ENCODE data around the gene MANSC4. TPM values are rescaled to one million over a fixed set of nuclear protein-coding genes. Genes with fewer than 3 reads are reported as not detected.

Gene MANSC4
- total and polyA plus RNA-seq, 9 of the 15 experiments (the other 6 are each of a cell fraction or from before 2014, with no cell fraction given) = not detected

DNA sequence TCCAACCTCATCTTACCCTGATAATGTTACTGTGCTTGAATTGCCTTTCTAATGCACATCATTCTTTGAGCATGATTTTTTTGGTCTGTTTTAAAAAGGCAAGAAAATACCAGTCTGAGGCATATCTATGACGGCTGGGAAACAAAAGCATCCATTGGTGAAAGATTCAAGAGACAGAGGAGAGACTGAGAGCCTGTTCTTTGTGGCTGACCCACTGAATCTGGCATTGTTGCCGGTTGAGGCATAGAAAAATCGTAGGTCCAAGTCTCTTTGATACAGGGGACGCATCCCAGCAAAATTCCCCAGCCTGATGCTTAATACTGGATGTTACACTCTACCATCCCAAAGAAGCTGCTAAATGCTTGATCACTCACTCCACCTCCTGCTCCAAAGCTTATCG, 2.9 kb downstream of the MANSC4 start:
- TF ChIP-seq ZNF384 (IDR thresholded peaks at IDR 0.05; ENCODE audit: low read depth, low read length) = no peak
- TF ChIP-seq TEAD1 (CRISPR knock-in tag; IDR thresholded peaks at IDR 0.05) = no peak
- TF ChIP-seq ATF1 (CRISPR knock-in tag; IDR thresholded peaks at IDR 0.05) = no peak
- no peak for TF ChIP-seq ATF1 (tag; IDR thresholded peaks at IDR 0.05)
- no peak for TF ChIP-seq SIN3A (IDR thresholded peaks at IDR 0.05; ENCODE audit: borderline replicate concordance in 2 of 2, control insufficient read depth in 1 of 2, low read depth in 2 of 2, low read length in 2 of 2)
- TF ChIP-seq ZNF311 (CRISPR knock-in tag; IDR thresholded peaks at IDR 0.05) = no peak
- no peak for TF ChIP-seq ZNF232 (CRISPR knock-in tag; IDR thresholded peaks at IDR 0.05)
- TF ChIP-seq ZNF77 (CRISPR knock-in tag; IDR thresholded peaks at IDR 0.05) = no peak
- no peak for TF ChIP-seq POLR2AphosphoS2 (IDR thresholded peaks at IDR 0.05; ENCODE audit: low read length)
- no peak for TF ChIP-seq ZNF12 (CRISPR knock-in tag; IDR thresholded peaks at IDR 0.05)
- TF ChIP-seq HDAC3 (IDR thresholded peaks at IDR 0.05; ENCODE audit: borderline replicate concordance, partially characterized antibody) = no peak
- TF ChIP-seq SAP30 (IDR thresholded peaks at IDR 0.05; ENCODE audit: borderline replicate concordance, insufficient read depth, low read depth, low read length, poor library complexity, severe bottlenecking) = no peak
- no peak for TF ChIP-seq ZSCAN32 (CRISPR knock-in tag; IDR thresholded peaks at IDR 0.05)
- no peak for TF ChIP-seq ETS2 (tag; IDR thresholded peaks at IDR 0.05; ENCODE audit: borderline replicate concordance, poor library complexity, severe bottlenecking)
- TF ChIP-seq CREB1 (IDR thresholded peaks at IDR 0.05) = no peak
- no peak for TF ChIP-seq CREB1 (CRISPR knock-in tag; IDR thresholded peaks at IDR 0.05)
- TF ChIP-seq FUS (optimal IDR thresholded peaks at IDR 0.05; ENCODE audit: low read depth, low read length) = no peak
- no peak for TF ChIP-seq E2F3 (CRISPR knock-in tag; IDR thresholded peaks at IDR 0.05)
- Histone ChIP-seq H3K27ac (ENCODE audit: extremely low read depth, low read depth, low read length) (no peak overlapping the region), H2AFZ (ENCODE audit: low read depth, low read length) (no peak overlapping the region), H3K4me1 (replicated peaks in 1 of 2; ENCODE audit: control insufficient read depth in 2 of 2, insufficient read depth in 2 of 2, low read length in 2 of 2) (peaks cover 11 to 28% of the 10 kb centered on the region in 2 experiments; a peak in 4 of 5 replicates), H3K79me2 (ENCODE audit: control insufficient read depth, insufficient read depth, low read length) (peaks cover 17% of the 10 kb centered on the region), H4K20me1 (replicated peaks; ENCODE audit: control insufficient read depth, insufficient read depth, low read length) (no peaks in the 10 kb centered on the region; the same call in 1 of the 2 replicates), H3K36me3 (ENCODE audit: control insufficient read depth, insufficient read depth, low read length) (peaks cover 5% of the 10 kb centered on the region; the same call in 2 of the 3 replicates), H3K9me3 (replicated peaks; ENCODE audit: control insufficient read depth, insufficient read depth, low read depth, low read length) (no peaks in the 10 kb centered on the region), H3K4me3 (no peak overlapping the region), H3K27me3 (ENCODE audit: control insufficient read depth in 2 of 2, insufficient read depth in 2 of 2, low read length in 2 of 2) (no peaks in the 10 kb centered on the region), H3K9me1 (ENCODE audit: control insufficient read depth, insufficient read depth, low read length) (no peaks in the 10 kb centered on the region), H3K4me2 (ENCODE audit: insufficient read depth, low read length) (no peak overlapping the region), H3K9ac (ENCODE audit: insufficient read depth in 1 of 2, low read depth in 2 of 2, low read length in 2 of 2) (no peak overlapping the region)
- in situ Hi-C loops (cut with MboI) = no loop called here
- CTCF ChIA-PET (ENCODE audit: low intra/inter-chr PET ratio) = no interaction called here
- DNase-seq (ENCODE audit: extremely low read depth in 1 of 4, low spot score in 3 of 4) (no peak), ATAC-seq (no peak), FAIRE-seq (no peak)
- POLR2A ChIA-PET = no interaction called here
- WGBS (ENCODE audit: insufficient coverage, low coverage, missing lambda C conversion rate) = 47% methylated on average over 5 of the region's 5 CpGs
- intact Hi-C loops (cut with micrococcal nuclease) = no loop called here
- no TSS peak for BruUV-seq (replicated peaks)

Measured in K562 (cell line).